Esophagus muscularis mucosa (tissue), 3 donors: ENCODE measurements around the gene ZNF592.

ENCODE experiments used
- CTCF ChIP-seq, 3 experiments: fragments of 200-600 bp in 2 of 3; fragments of 450-650 bp in 1 of 3; sonication (generic) in 2 of 3; IDR thresholded peaks; one replicate each; pipeline ENCODE4 v1.5.1; 2017 to 2019; ENCODE audit warnings: antibody characterized with exemption in 3 of 3, mild to moderate bottlenecking in 2 of 3, moderate library complexity in 1 of 3
- EP300 ChIP-seq: sonication (generic); formaldehyde crosslinking; IDR thresholded peaks from one replicate; pipeline ENCODE4 v1.6.1; 2017; ENCODE audit warnings: antibody characterized with exemption

DNA sequence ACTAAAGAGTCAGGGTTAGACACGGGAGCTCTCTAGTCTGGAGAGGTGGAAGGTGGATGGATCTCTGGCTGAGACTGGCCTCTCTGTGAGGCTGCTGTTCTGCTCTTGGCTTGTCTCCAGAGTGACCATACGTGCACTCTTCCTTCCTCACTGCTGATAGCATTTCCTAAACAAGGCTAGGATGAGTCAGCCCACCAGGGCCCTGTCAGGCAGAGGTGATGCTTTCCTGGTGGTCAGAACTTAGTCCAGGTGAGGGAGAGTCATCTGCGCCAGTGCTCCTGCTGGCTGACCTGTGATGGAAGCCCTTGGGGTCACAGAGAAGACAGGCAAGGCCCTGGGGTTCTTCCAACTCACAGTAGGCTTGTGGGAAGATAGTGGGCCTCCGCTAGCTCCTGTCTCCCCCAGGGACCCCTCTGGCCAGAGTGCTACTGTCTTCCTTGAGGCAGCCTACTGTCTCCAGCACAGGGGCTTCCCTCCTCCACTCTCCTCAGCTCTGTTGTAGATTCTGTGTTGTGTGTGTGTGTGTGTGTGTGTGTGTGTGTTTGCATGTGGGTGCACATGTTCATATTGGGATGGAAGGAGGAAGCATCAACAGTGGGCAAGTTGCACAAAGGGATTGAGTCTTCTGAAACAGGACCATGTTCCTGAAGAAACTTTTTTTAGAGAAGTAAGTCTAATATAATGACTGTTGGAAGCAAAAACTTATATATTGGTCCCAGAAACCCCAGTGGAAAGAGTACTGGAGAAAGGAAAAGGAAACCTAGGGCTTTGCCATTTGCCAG, 85.2 kb downstream of the ZNF592 start:
- no peak for TF ChIP-seq EP300
- TF ChIP-seq CTCF (IDR thresholded peaks at IDR 0.05) = no peak
